HG02840 (cell line): Measurements from ENCODE around the gene RBPJ.

ENCODE experiments used
- ATAC-seq: cut with Tn5 transposase; IDR thresholded peaks from one replicate; pipeline ENCODE4 v1.9.1; 2021; ENCODE audit warnings: mild to moderate bottlenecking, moderate library complexity, moderate number of reproducible peaks; ENCODE audit not compliant: unreplicated experiment, low FRiP score

The RBPJ gene

DNA sequence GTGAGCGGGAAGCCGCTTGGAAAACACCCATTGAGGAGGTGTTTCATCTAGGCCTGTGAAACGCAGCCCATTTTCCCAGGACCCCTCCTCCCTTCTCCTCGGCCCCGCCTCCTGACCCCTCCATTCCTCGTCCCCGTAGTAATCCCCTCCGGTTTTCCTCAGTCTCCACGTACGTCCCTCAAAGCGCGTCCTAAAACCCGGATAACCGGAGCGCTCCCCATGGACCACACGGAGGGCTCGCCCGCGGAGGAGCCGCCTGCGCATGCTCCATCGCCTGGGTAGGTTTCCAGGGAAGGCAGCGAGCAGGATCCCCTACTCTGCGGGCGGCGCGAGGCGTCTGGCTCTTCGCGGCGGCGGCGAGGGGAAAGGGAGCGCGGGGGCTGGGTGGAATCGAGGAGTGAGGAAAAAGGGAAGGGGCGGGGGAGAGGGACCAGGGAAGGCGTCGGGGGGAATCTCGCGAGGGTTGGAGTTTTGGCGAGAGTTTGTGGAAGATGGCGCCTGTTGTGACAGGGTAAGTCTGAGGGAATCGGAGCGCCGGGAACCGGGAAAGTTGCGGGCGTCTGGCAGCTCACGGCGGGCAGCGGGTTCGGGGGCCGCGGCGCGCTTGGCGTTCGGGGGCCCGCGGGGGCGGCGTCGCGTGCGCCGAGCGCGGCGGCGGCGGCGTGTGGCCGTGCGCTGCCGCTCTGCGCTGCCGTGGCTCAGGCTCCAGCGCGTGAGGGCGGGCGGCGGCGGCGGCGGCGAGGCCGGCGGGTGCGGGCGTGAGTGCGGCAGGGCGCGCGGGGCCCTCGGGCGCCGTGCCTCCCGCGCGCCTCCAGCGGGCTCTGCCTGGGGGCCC lies at the start of gene RBPJ:
Gene RBPJ, plus strand, starts transcription at position 477 of the 835 bp plus-strand sequence. Its CDS starts 15 bp downstream, at position 492.
- peak; percentile 21 for ATAC-seq

DNA sequence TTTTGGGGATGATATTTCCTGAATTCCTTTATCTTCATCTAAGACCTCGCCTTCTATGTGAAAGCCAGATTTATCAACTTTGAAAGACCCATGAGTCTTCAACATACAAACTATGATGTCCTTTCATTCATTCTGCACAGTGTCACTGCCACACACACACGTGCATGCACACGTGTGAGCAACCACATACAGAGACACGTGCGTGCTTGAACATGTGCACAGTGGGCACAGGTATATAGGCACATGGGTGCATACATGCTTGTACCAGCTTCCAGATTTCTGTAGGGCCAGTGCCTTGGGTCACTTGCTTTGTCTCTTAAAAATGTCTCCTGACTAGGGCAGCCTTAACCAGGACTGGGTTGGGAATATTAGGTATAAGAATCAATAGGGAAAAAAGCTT lies 49.1 kb upstream of the RBPJ start:
- no peak for ATAC-seq

DNA sequence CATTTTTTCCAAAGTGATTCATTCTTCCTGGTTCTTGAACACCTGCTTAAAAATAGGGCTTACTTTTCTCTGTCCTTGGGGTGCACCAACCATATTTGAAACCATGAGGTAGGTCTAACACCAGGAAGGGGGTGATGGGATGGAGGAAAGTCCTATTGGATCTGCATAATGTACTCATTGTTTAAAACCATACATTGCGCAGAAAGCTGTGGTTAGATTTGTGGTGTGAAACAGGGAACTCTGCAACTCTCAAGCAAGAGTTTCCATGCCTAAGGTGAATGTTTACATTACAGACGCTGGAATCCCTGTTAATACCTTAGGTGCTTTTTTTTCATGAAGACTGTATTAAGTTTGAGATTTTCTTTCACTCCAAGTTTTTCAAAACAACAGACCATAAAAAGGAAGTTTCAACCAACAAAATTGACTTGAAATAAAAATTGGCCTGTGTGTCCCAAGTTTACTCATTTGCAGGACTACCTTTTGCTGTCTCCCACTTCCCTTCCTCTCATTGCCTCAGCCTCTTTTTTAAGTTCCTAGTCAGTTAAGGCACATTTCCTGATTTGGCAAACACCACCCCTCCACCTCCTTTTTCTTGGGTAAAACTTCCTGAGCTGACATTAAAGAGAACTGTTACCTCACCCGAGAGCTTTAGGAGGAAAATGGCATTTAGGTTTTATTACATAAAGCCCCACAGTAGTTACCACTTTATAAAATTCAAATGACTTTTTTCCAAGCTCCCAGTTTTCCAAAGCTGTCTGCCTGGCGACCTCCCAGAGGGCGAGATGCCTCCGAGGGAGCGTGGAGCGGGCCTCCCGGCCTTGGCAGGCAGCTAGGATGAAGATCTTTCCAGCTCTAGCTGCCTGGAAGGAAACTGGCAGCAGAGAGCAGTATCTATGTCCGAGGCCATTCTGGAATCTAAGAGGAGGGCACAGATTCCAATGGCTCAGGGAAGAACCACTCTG lies 47.9 kb upstream of the RBPJ start:
- ATAC-seq = no peak

DNA sequence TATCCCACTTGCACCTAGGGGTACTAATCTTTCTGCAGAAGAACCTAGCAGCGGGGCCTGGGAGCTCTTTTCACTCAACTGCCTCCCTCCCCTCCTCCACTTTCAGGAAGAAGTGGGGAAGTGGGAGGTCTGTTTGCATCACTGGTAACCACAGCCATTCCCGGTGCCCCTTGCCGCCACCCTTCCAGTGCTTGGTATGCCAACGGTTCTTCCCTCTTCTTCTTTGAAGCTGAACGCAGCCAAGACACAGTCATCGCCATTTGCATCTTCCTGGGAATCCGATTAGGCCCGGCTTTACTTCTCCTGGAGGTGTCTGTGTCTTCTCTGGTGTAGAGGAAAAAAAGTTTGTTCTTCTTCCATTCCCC lies 47.2 kb upstream of the RBPJ start:
- ATAC-seq = no peak

DNA sequence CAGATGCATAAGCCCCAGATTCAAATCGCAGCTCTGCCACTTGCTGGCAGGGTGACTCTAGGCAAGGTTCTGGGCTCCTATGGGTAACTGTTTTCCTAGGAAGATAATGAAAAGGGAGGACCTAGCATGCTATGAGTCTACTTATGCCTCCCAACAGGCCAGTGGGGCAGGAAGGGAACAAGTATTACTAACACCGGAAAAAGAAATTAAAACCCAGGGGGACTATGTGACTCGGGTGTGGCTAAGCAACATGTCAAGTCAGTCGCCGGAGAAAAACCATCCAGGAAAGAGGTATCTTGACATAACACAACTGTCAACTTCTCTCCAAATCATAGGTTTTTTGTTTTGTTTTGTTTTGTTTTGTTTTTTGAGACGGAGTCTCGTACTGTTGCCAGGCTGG lies 45.5 kb upstream of the RBPJ start:
- ATAC-seq = no peak

DNA sequence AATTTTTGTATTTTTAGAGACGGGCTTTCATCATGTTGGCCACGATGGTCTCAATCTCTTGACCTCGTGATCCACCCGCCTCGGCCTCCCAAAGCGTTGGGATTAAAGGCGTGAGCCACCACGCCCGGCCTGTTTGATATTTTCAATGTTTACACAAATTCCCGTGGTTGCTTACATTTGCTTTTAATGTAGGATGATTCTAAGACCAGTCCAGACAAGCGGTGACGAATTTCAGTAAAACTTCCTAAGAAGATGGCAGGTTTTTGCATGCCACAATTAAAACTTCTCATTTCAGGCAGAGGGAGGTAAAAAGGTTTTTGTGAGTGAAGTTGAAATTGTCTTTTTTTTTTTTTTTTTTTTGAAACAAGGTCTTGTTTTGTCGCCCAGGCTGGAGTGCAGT lies 41.4 kb upstream of the RBPJ start:
- no peak for ATAC-seq

DNA sequence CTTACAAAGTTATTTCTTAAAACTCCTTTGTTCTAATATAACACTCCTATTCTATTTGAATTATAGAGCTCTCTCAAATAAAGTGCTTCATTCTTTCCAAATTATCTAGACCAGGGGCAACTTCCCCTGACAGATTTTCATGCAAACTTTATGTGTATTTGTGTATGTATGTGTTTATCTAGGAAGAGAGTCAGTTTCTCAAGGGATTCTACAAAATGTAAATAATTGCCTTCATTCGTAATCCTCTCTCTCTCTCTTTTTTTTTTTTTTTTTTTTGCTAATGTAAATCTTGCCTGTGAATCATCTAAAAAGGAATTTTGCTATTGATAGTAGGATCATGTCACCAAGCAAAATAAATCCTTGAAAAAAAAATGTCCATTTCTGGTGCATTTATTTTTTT lies 38.9 kb upstream of the RBPJ start:
- no peak for ATAC-seq

DNA sequence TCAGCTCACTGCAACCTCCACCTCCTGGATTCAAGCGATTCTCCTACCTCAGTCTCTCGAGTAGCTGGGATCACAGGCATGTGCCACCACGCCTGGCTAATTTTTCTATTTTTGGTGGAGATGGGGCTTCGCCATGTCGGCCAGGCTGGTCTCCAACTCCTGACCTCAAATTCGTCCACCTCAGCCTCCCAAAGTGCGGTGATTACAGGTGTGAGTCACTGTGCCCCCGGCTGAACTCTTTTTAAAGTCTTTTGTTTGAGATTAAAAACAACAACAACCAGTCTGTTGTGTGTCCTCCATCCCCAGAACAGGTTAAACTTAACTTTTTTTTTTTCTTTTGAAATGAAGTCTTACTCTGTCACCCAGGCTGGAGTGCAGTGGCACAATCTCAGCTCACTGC lies 36.3 kb upstream of the RBPJ start:
- no peak for ATAC-seq

DNA sequence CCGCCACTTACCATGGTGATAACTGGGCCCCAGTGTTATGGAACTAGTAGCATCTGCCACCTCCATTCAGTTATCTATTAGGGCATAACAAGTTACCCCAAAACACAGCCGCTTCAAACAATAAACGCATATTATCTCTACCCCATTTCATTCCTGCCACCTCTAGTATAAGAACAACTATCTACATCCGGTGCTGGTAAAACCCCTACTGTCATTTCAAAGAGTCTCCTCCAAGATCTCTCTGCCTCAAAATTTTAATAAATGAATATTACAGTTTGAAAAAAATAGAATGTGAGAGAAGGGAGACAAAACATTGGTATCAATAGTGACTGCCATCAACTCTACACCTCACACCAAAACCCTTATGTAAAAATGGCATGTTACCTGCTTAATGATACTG lies 35.5 kb upstream of the RBPJ start:
- ATAC-seq = no peak

DNA sequence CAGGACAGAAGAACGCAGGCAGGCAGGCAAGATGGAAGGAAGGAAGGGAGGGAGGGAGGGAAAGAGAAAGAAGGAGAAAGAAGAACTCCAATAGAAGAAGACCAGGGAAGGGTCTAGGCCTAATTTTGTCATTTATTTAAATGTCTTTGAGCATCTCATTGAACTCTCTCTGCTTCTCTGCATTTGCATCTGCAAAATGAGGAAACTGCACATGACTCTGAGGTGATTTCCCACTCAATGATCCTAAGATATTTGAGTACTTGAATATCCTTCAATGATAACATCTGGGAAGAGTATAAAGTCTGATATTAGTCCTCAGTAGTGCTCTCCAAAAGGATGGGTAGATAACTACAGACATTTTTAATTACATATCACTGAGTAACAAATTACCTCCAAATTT lies 33.1 kb upstream of the RBPJ start:
- ATAC-seq = no peak

DNA sequence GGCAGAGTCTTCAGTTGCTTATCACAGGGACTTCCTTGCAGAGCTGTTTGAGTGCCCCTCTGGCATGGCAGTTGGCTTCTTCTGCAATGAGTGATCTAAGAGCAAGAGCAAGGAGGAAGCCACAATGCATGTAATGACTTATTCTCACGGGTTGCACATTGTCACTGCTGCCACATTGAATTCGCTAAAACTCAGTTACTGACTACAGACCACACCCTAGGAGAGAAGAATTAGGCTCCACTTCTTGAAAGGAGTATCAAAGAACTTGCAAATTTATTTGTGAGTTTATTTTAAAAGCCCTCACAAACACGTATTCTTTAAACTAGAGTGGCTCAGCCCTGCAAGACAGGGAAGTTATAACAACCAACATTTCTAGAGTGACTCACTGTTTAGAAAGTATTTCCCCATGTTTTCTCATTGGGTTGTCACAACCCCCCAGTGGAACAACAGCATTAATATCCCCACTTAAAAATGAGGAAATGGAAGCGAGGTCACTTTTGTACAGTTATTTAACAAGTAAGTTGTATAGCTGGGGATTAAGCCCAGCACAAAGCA lies 32.4 kb upstream of the RBPJ start:
- peak; percentile 56 for ATAC-seq

DNA sequence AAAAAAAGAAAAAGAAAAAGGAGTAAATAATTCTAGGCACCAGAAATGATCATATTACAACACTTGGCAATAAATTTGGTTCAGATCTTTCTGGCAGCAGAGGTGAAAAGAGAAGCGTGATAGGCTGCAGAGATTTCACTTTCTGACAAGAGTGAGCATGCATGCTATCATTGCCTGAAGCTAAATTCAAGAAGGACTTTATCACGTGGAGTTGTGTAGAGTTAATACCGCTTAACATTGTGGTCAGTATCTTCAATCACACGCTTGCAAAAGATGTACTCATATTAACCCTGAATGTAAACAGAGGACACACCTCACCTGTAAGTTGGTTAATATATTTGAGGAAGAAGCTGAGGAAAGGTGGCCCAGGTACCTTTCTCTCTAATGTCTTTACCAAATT lies 31.4 kb upstream of the RBPJ start:
- ATAC-seq = no peak

DNA sequence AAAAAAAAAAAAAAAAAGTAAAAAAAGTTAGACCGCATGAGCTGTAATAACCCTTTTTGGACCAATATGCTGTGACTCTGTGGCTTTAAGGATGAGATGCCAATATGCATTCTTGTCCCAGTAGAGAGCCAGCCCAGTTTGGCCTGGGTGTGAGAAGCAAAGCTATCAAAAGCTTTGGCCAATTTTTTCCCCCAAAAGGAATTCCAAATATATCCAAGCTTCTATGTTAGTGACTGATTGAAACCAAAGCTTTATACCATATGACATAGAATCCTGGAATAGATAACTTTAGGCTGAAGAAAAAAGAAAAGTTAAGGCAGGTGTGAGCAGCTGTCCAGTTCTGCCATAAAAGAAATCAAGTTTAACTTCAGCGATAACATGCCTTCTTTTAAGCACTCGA lies 30.5 kb upstream of the RBPJ start:
- ATAC-seq = no peak

DNA sequence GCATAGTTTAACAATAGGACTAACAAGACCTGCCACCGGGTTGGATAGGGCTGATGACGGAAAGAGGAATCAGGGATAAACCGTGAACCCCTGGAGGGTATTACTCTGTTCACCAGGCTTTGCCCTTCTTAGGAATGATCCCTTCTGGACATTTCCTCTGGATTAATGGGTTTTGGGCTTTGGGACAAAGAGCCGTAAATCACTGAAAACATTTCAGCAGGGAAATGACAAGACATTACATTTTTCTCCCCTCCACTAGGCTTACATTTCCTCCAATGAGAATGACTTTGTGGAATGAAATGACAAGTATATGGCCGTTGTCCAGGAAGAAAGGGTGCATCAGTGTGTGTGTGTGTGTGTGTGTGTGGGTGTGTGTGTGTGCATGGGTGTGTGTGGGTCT lies 25.9 kb upstream of the RBPJ start:
- no peak for ATAC-seq

DNA sequence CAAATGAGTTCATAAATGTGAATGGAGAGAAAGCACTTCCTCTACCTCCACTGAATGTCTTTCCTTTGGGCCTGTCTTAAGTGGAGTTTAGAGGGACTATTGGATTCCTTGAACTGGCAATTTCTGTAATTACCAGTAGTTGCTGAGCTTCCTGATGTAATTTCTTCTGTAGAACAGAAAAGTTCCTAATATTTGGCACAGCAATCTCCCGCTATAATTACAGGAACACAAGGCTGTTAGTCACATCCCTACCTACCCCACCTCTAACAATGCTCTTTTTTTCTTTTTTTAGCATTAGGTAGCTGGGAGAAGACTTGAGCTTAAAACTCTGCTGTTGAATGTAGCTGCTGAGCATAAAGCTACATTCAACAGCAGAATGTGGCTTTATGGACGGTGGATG lies 24.8 kb upstream of the RBPJ start:
- no peak for ATAC-seq

DNA sequence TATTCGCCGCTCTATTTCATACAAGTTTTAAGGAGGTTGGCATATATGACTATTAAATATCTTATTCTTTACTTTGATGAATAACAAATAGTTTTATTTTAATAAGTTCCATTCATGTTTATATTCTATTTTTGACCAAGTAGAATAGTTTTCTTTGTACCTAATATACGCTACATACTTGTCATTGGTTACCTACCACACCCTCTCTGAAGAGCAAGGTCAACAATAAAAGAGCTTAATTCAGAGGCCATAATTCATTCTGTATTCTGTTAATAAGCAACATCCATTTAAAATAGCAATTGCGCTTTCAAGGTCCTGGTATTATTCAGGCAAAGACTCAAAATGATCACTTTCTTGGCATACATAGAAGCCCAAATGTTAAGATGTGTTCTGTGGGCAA lies 24.3 kb upstream of the RBPJ start:
- no peak for ATAC-seq

DNA sequence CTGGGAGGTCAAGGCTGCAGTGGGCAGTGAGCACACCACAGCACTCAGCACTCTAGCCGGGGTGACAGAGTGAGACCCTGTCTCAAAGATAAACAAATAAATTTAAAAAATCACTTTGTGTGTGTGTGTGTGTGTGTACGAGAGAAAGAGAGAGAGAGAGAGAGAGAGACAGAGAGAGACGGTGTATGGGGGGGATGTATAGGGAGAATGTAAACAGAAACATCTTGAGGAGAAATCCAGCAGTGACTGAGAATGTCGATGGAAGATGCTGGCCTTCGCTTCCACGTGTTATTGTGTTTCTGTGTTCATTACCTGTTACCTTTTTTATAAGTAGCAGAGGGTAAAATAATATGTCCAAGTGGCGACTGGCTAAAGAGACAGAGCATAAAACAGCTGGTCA lies 23.6 kb upstream of the RBPJ start:
- no peak for ATAC-seq

DNA sequence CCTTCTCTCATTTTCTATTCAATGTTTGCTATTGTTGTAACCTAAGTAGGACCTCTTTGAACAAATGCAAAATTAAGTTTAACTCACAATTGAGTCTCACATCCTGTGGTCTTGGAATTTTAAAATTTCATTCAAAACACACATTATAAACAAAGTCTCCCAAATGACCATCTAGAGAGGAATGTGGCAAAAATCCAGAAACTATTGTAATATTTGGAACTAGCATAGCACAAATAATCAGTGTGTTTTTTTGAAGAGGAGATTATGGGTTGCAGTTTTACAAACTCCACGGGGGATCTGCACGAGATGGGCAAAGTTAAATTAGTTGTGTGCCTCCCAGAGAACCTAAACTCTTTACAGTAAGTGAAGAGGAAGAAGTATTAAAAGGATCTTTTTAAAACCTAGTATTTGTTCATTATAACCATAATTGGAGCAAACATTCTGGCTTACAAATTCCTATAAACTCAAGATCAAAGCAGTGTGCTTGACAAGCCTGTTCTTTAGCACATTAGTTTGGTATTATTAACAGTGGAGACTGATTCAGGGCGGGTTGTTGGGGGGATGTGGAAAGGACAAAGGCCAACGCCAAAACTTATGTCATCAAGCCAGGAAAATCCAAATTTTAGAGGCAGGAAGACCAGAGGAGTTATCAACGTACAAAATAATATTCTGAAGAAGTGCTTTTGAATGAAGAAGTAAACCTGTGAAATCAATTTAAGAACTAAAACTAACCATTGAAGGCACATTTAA lies 22.4 kb upstream of the RBPJ start:
- ATAC-seq = no peak

DNA sequence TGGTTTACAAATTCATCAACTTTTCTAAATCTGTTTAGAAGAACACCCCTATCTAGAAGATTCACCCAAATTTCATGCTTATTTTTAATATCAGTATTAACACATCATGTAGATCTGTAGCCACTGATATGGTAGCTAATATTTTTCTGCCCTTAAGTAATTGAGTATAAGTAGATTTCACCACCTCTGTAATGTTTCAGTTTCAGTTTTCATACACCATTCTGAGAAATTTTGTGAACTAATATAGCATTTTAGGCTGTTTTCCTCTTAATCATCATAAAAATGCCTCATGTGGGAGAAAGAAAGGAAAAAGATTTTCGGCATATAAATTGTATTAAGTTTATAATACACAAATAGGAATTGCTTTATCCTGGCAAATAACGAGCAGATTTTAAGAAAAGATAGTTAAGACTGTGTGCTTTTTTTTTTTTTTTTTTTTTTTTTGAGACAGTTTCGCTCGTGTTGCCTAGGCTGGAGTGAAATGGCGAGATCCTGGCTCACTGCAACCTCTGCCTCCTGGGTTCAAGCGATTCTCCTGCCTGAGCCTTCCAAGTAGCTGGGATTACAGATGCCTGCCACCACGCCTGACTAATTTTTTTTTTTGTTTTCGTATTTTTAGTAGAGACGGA lies 21.4 kb upstream of the RBPJ start:
- ATAC-seq = no peak
